IMR-90 (cell line): ENCODE data around the gene SLC6A11. TPM values are rescaled to one million over a fixed set of nuclear protein-coding genes. Genes with fewer than 3 reads are reported as not detected.

Source experiments
- ATAC-seq: fragments of 200-7000 bp; cut with Tn5 transposase; 2 replicates; pipeline ENCODE4 v1.9.1; 2020; ENCODE audit warnings: low read depth, mild to moderate bottlenecking, moderate library complexity
- BruUV-seq: library from RNA; stranded (reverse); fragments of 400-500 nt; replicated peaks from 2 replicates; lab custom pipeline; 2021; lab: Mats Ljungman, UMichigan
- CTCF ChIA-PET: fragments of 300-600 bp; formaldehyde crosslinking; extraction: SDS; loops from one replicate; lab custom pipeline; 2021; ENCODE audit warnings: antibody characterized with exemption; lab: Yijun Ruan, JAX
- POLR2A ChIA-PET: fragments of 300-600 bp; sonication (Branson Sonifier 250); formaldehyde crosslinking; loops from one replicate; lab custom pipeline; 2022; ENCODE audit warnings: antibody characterized with exemption; ENCODE audit not compliant: unreplicated experiment; lab: Charles Lee
- DNase-seq: peaks from one replicate; pipeline ENCODE4 v3.0.0; 2013
- H2AFZ ChIP-seq: replicated peaks from 2 replicates; pipeline ENCODE3; 2013; ENCODE audit warnings: low read length, mild to moderate bottlenecking; ENCODE audit not compliant: poor library complexity
- H2AK5ac ChIP-seq: 2 replicates; pipeline ENCODE4 v1.6.1; 2013; ENCODE audit warnings: low read depth, low read length, inconsistent platforms
- H2AK9ac ChIP-seq: replicated peaks from 2 replicates; pipeline ENCODE3; 2013; ENCODE audit warnings: mild to moderate bottlenecking, low read depth, low read length, moderate library complexity; ENCODE audit not compliant: poor library complexity
- H2BK120ac ChIP-seq: 2 replicates; pipeline ENCODE4 v1.6.1; 2013; ENCODE audit warnings: low read depth, low read length, inconsistent platforms
- H2BK15ac ChIP-seq: 3 replicates; pipeline ENCODE4 v1.6.1; 2013; ENCODE audit warnings: low read depth, low read length, inconsistent platforms
- H2BK20ac ChIP-seq: 2 replicates; pipeline ENCODE4 v1.6.1; 2013; ENCODE audit warnings: low read depth, mild to moderate bottlenecking, inconsistent platforms, low read length, moderate library complexity
- H2BK5ac ChIP-seq: 2 replicates; pipeline ENCODE4 v1.6.1; 2013; ENCODE audit warnings: mild to moderate bottlenecking, low read depth, low read length, inconsistent platforms; ENCODE audit not compliant: poor library complexity, severe bottlenecking
- H3K14ac ChIP-seq: replicated peaks from 2 replicates; pipeline ENCODE4 v1.6.1; 2013; ENCODE audit warnings: low read depth, low read length, inconsistent platforms
- H3K18ac ChIP-seq: 2 replicates; pipeline ENCODE4 v1.6.1; 2013; ENCODE audit warnings: low read depth, low read length, control low read depth
- H3K23ac ChIP-seq: 2 replicates; pipeline ENCODE4 v1.6.1; 2013; ENCODE audit warnings: low read depth, low read length, inconsistent platforms
- H3K27ac ChIP-seq: 2 replicates; pipeline ENCODE4 v1.5.1; 2013; ENCODE audit warnings: mild to moderate bottlenecking, control low read depth, low read length; ENCODE audit not compliant: insufficient read depth
- H3K27me3 ChIP-seq: 2 replicates; pipeline ENCODE4 v1.6.1; 2013; ENCODE audit warnings: low read length; ENCODE audit not compliant: control insufficient read depth, insufficient read depth
- H3K36me3 ChIP-seq: 2 replicates; pipeline ENCODE4 v1.6.1; 2013; ENCODE audit warnings: low read length, mixed read lengths; ENCODE audit not compliant: control insufficient read depth, insufficient read depth
- H3K4ac ChIP-seq: 2 replicates; pipeline ENCODE4 v1.6.1; 2013; ENCODE audit warnings: low read depth, low read length, inconsistent platforms
- H3K4me1 ChIP-seq: 2 replicates; pipeline ENCODE4 v1.6.1; 2013; ENCODE audit warnings: low read length, mixed read lengths; ENCODE audit not compliant: control insufficient read depth, insufficient read depth
- H3K4me2 ChIP-seq: 2 replicates; pipeline ENCODE4 v1.6.1; 2013; ENCODE audit warnings: low read depth, mild to moderate bottlenecking, control low read depth, low read length, moderate library complexity
- H3K4me3 ChIP-seq: 2 replicates; pipeline ENCODE4 v1.5.1; 2013; ENCODE audit warnings: low read depth, mild to moderate bottlenecking, control low read depth, low read length, moderate library complexity; ENCODE audit not compliant: insufficient read depth
- H3K56ac ChIP-seq: 2 replicates; pipeline ENCODE4 v1.6.1; 2013; ENCODE audit warnings: low read length, inconsistent platforms; ENCODE audit not compliant: insufficient read depth; ENCODE audit errors: extremely low read depth
- H3K79me1 ChIP-seq, 2 experiments: 2 replicates each; pipeline ENCODE4 v1.6.1; 2013; ENCODE audit warnings: low read length in 2 of 2, inconsistent platforms in 1 of 2, low read depth in 1 of 2
- H3K9ac ChIP-seq: 2 replicates; pipeline ENCODE4 v1.6.1; 2013; ENCODE audit warnings: low read depth, low read length, control low read depth
- H3K9me1 ChIP-seq: 2 replicates; pipeline ENCODE4 v1.6.1; 2013; ENCODE audit warnings: low read length, inconsistent platforms; ENCODE audit not compliant: insufficient read depth
- H3K9me3 ChIP-seq: 2 replicates; pipeline ENCODE4 v1.6.1; 2013; ENCODE audit warnings: low read length; ENCODE audit not compliant: control insufficient read depth, insufficient read depth
- H4K20me1 ChIP-seq: 2 replicates; pipeline ENCODE4 v1.6.1; 2013; ENCODE audit warnings: low read length, inconsistent platforms; ENCODE audit not compliant: insufficient read depth
- H4K5ac ChIP-seq: 2 replicates; pipeline ENCODE4 v1.6.1; 2013; ENCODE audit warnings: mild to moderate bottlenecking, low read depth, low read length, control low read depth
- H4K8ac ChIP-seq, 2 experiments: 2 replicates each; pipeline ENCODE4 v1.6.1; 2013; ENCODE audit warnings: low read depth in 2 of 2, low read length in 2 of 2, control low read depth in 1 of 2, inconsistent platforms in 1 of 2
- H4K91ac ChIP-seq: 2 replicates; pipeline ENCODE4 v1.6.1; 2013; ENCODE audit warnings: low read depth, low read length, inconsistent platforms; ENCODE audit not compliant: insufficient read depth
- CEBPB ChIP-seq: IDR thresholded peaks from 2 replicates; pipeline ENCODE4 v1.6.1; 2012; ENCODE audit warnings: low read depth, low read length, improper control_type of control experiment
- CHD1 ChIP-seq: IDR thresholded peaks from 2 replicates; pipeline ENCODE4 v1.6.1; 2012; ENCODE audit warnings: low read depth, low read length, improper control_type of control experiment
- MAFK ChIP-seq: IDR thresholded peaks from 2 replicates; pipeline ENCODE4 v1.6.1; 2012; ENCODE audit warnings: low read depth, low read length, improper control_type of control experiment
- MAZ ChIP-seq: IDR thresholded peaks from 2 replicates; pipeline ENCODE4 v1.6.1; 2012; ENCODE audit warnings: low read depth, mild to moderate bottlenecking, low read length, improper control_type of control experiment, moderate library complexity, borderline replicate concordance
- MXI1 ChIP-seq: IDR thresholded peaks from 2 replicates; pipeline ENCODE4 v1.6.1; 2012; ENCODE audit warnings: low read depth, mild to moderate bottlenecking, low read length, moderate library complexity, borderline replicate concordance
- NFE2L2 ChIP-seq: fragments of 150-350 bp; IDR thresholded peaks from 2 replicates; pipeline ENCODE4 v1.6.1; 2016; ENCODE audit warnings: low read depth, mild to moderate bottlenecking, low read length
- POLR2A ChIP-seq: IDR thresholded peaks from 2 replicates; pipeline ENCODE4 v1.6.1; 2012; ENCODE audit warnings: mild to moderate bottlenecking, low read depth, low read length
- RAD21 ChIP-seq: IDR thresholded peaks from 2 replicates; pipeline ENCODE4 v1.6.1; 2012; ENCODE audit warnings: low read length, improper control_type of control experiment
- RCOR1 ChIP-seq: IDR thresholded peaks from 2 replicates; pipeline ENCODE4 v1.6.1; 2012; ENCODE audit warnings: mild to moderate bottlenecking, low read length, improper control_type of control experiment; ENCODE audit not compliant: insufficient replicate concordance
- RFX5 ChIP-seq: IDR thresholded peaks from 2 replicates; pipeline ENCODE4 v1.8.0; 2012; ENCODE audit warnings: low read depth, mild to moderate bottlenecking, low read length, moderate library complexity
- SMC3 ChIP-seq: fragments of 150-350 bp; IDR thresholded peaks from 2 replicates; pipeline ENCODE4 v1.6.1; 2016; ENCODE audit warnings: low read depth, mild to moderate bottlenecking, antibody characterized with exemption, low read length, moderate library complexity
- WGBS, 2 experiments: methylation state at CpG; one replicate each; pipeline versions ENCODE4 v1.1.5 to v1.1.7; 2013; ENCODE audit warnings: missing lambda C conversion rate in 2 of 2; ENCODE audit not compliant: insufficient read length in 1 of 2; ENCODE audit errors: extremely low coverage in 2 of 2; 5-methylcytosine and 5-hydroxymethylcytosine counted together
- dilution Hi-C: fragments of 300-500 bp; cut with HindIII; formaldehyde crosslinking; loops from one replicate; pipeline ENCODE4 v1.14.3; 2018; ENCODE audit warnings: low sequenced_read_pairs; ENCODE audit not compliant: unreplicated experiment
- in situ Hi-C: fragments of 300-500 bp; cut with MboI; formaldehyde crosslinking; loops from 3 replicates; pipeline ENCODE4 v1.14.3; 2019; ENCODE audit warnings: low sequenced_read_pairs, inconsistent platforms, mixed read lengths
- intact Hi-C: fragments of 100-400 bp; cut with micrococcal nuclease; formaldehyde crosslinking; loops from 2 replicates; pipeline ENCODE4 v1.10.0; 2022
- polyA plus RNA-seq, 3 experiments: library from polyadenylated mRNA; depleted of rRNA; stranded (reverse); fragments of >200 nt; gene quantifications; 2 replicates each; pipeline ENCODE4 v1.2.3, GENCODE V29; 2012; ENCODE audit warnings: low replicate concordance in 1 of 3
- total RNA-seq: library from RNA; depleted of rRNA; stranded (reverse); fragments of >200 nt; gene quantifications from 2 replicates; pipeline ENCODE4 v1.2.3, GENCODE V29; 2012
- TF ChIP-seq, protein P1 (sequence below): conservative IDR thresholded peaks from 2 replicates; pipeline ENCODE4 v1.5.1; 2012; ENCODE audit warnings: mild to moderate bottlenecking, low read depth, low read length, improper control_type of control experiment
- TF ChIP-seq, protein P2 (sequence below): fragments of 150-350 bp; IDR thresholded peaks from 2 replicates; pipeline ENCODE4 v1.6.1; 2016; ENCODE audit warnings: low read depth, mild to moderate bottlenecking, low read length, moderate library complexity, borderline replicate concordance
- TF ChIP-seq, protein P3 (sequence below): fragments of 150-350 bp; IDR thresholded peaks from 2 replicates; pipeline ENCODE4 v1.6.1; 2017; ENCODE audit warnings: mild to moderate bottlenecking, antibody characterized with exemption, low read length, low read depth

The SLC6A11 gene
- total and polyA plus RNA-seq, 2 of the 4 experiments (the other 2 are of a cell fraction): not detected

DNA sequence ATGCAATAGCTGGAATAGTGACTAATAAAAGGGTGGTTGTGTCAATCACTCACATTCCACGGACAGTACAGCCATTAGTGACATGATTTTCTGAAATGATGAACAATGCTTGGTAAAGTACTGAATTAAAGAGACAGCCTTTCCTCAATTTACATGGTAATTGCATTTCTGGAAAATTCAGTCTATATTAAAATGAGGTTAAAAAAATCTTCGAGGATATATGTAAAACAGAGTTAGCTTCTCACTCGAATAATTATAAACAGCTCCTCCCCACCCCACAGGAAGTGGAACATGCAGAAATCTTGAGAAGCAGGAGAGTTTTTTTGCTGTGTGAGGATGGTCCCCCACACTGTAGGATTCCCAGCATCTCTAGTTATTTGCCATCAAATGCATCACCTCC, 42.1 kb downstream of the SLC6A11 start:
- TF ChIP-seq MAFK (no peak), RFX5 (no peak), CHD1 (no peak), MAZ (no peak), SMC3 (no peak), RCOR1 (no peak), CEBPB (no peak), NFE2L2 (no peak), POLR2A (no peak), MXI1 (no peak), RAD21 (no peak)
- TF ChIP-seq, protein P1, sequence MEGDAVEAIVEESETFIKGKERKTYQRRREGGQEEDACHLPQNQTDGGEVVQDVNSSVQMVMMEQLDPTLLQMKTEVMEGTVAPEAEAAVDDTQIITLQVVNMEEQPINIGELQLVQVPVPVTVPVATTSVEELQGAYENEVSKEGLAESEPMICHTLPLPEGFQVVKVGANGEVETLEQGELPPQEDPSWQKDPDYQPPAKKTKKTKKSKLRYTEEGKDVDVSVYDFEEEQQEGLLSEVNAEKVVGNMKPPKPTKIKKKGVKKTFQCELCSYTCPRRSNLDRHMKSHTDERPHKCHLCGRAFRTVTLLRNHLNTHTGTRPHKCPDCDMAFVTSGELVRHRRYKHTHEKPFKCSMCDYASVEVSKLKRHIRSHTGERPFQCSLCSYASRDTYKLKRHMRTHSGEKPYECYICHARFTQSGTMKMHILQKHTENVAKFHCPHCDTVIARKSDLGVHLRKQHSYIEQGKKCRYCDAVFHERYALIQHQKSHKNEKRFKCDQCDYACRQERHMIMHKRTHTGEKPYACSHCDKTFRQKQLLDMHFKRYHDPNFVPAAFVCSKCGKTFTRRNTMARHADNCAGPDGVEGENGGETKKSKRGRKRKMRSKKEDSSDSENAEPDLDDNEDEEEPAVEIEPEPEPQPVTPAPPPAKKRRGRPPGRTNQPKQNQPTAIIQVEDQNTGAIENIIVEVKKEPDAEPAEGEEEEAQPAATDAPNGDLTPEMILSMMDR: no peak
- TF ChIP-seq, protein P2, sequence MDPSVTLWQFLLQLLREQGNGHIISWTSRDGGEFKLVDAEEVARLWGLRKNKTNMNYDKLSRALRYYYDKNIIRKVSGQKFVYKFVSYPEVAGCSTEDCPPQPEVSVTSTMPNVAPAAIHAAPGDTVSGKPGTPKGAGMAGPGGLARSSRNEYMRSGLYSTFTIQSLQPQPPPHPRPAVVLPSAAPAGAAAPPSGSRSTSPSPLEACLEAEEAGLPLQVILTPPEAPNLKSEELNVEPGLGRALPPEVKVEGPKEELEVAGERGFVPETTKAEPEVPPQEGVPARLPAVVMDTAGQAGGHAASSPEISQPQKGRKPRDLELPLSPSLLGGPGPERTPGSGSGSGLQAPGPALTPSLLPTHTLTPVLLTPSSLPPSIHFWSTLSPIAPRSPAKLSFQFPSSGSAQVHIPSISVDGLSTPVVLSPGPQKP: no peak
- TF ChIP-seq, protein P3, sequence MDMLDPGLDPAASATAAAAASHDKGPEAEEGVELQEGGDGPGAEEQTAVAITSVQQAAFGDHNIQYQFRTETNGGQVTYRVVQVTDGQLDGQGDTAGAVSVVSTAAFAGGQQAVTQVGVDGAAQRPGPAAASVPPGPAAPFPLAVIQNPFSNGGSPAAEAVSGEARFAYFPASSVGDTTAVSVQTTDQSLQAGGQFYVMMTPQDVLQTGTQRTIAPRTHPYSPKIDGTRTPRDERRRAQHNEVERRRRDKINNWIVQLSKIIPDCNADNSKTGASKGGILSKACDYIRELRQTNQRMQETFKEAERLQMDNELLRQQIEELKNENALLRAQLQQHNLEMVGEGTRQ: no peak
- Histone ChIP-seq H3K4ac (no peak overlapping the region), H2BK20ac (no peak overlapping the region), H3K14ac (no peak overlapping the region), H3K56ac (no peak overlapping the region), H2AFZ (no peak overlapping the region), H3K9ac (no peak overlapping the region), H3K4me1 (no peaks in the 10 kb centered on the region), H3K27ac (no peak overlapping the region), H3K9me1 (no peaks in the 10 kb centered on the region; the same call in 1 of the 2 replicates), H2BK120ac (no peak overlapping the region), H3K18ac (no peak overlapping the region), H2BK5ac (no peak overlapping the region), H4K5ac (no peak overlapping the region), H3K4me3 (no peak overlapping the region), H2AK9ac (no peak overlapping the region), H2AK5ac (no peak overlapping the region), H2BK15ac (no peak overlapping the region), H3K23ac (no peak overlapping the region), H4K20me1 (no peaks in the 10 kb centered on the region), H3K79me1 (no peaks in the 10 kb centered on the region), H3K27me3 (no peaks in the 10 kb centered on the region; the same call in 1 of the 2 replicates), H4K91ac (no peak overlapping the region), H3K4me2 (no peak overlapping the region), H3K9me3 (no peaks in the 10 kb centered on the region), H4K8ac (no peak overlapping the region), H3K36me3 (no peaks in the 10 kb centered on the region)
- intact Hi-C loops (no loop called here), dilution Hi-C loops (no loop called here), in situ Hi-C loops (no loop called here)
- no TSS peak for BruUV-seq
- no peak for DNase-seq
- POLR2A ChIA-PET: no interaction called here
- no CpG with 5 or more reads among the region's 3 CpGs for WGBS, 2 experiments
- ATAC-seq: no peak
- CTCF ChIA-PET: no interaction called here
